Brain pericyte (primary cell): ENCODE measurements around the gene PDE4D.
"Not testable (repeated sequence)": the region's sequence is repeated elsewhere in the genome, so short reads cannot be mapped to it uniquely, and the experiment has no call there.

Source experiments
- DNase-seq: peaks from one replicate; pipeline ENCODE4 v3.0.0-alpha.2; 2012; ENCODE audit warnings: low read depth, low spot score

PDE4D gene

DNA sequence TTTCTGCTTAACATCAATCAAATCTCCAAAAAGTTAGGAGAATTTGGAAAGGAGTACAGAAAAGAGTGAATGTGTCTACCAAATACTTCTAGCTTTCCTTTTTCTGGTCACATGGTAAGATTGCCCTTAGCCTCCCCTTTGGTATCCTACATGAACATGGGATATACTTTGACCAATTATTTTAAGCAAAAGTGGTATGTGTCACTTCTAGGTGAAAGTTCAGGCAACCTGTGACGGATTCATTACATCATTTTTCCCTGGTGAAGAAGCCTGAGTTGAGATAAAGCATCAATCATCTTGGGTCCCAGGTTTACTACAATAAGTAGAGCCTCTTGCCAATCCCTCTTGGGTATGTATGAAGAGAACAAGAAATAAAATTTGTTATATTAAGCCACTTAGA, 419.2 kb downstream of the PDE4D start:
- DNase-seq: no peak

GRCh38 chr5:59473611-59474010, 419.9 kb downstream of the PDE4D start:
- DNase-seq: no peak

GRCh38 chr5:59471463-59471862, 422.1 kb downstream of the PDE4D start:
- DNase-seq: no peak

- DNase-seq: no peak
Observed at GRCh38 chr5:59467969-59468368, 425.6 kb downstream of the PDE4D start.

GRCh38 chr5:59466271-59466670, 427.3 kb downstream of the PDE4D start:
- DNase-seq: no peak

- no peak for DNase-seq
Observed at GRCh38 chr5:59464969-59465368, 428.6 kb downstream of the PDE4D start.

DNA sequence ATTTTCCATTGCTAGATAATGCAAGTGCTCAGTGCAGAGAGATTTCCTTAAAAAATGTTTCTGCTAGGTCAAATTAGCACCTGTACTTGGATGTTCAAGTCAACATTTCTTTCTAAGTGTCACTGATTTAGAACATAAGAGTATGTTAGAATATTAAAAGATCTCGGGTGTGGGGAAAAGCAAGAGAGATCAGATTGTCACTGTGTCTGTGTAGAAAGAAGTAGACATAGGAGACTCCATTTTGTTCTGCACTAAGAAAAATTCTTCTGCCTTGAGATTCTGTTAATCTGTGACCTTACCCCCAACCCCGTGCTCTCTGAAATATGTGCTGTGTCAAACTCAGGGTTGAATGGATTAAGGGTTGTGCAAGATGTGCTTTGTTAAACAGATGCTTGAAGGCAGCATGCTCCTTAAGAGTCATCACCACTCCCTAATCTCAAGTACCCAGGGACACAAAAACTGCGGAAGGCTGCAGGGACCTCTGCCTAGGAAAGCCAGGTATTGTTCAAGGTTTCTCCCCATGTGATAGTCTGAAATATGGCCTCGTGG, 429.8 kb downstream of the PDE4D start:
- DNase-seq: not testable (repeated sequence)

- DNase-seq: no peak
Observed at GRCh38 chr5:59462956-59463355, 430.6 kb downstream of the PDE4D start.

- DNase-seq: no peak
Observed at GRCh38 chr5:59460368-59461153, 433.0 kb downstream of the PDE4D start.

DNA sequence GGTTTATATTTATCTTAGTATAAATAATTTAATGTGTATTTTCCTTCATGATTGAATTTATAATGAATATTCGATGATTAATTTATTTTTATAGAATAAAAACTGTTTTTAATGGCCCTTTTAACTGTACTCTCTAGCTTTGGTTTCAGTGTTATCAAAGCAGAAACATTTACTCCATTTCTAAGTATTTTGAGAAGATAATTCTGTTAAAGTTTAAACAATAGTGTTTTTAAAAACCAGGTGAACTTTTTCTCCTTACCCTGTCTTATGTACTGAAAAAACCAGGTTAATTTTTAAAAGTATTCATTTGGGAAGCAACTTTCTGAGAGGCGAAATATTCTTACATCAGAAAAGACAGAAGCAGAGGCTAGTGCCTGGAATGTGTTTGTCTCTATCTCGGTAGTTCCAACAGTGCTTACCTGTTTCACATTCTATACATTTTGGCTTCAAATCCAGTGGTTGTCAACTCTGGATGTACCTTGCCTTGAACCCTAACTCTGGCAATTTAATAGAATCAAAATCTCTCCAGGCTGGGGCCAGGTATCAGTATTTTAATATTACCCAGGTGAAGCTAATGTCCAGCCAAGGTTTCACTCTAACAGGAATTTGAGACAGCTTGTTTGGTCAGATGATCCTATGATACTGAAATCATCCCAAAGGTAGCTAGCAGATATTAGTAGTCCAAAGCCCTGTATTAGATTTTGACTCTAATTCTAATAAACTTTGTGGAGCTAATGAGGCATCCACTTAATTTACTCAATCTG, 434.4 kb downstream of the PDE4D start:
- no peak for DNase-seq

DNA sequence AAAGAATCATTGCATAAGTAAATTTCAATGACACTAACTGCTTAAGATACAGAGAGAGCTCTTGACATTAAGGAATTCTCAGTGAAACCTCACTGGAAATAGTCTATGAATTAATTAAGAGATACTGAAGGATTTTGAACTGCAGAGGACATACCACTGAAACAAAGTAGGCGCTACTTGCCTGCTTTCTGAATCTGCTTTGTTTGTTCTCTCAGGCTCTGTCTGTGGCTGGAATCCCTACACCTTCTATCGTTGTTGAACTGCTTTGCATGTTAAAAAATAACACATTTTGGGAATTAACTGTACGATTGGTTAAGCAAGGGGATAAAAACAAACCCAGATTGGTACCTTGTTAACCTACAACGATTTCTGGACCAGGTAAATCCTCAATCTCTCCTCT, 435.2 kb downstream of the PDE4D start:
- no peak for DNase-seq

DNA sequence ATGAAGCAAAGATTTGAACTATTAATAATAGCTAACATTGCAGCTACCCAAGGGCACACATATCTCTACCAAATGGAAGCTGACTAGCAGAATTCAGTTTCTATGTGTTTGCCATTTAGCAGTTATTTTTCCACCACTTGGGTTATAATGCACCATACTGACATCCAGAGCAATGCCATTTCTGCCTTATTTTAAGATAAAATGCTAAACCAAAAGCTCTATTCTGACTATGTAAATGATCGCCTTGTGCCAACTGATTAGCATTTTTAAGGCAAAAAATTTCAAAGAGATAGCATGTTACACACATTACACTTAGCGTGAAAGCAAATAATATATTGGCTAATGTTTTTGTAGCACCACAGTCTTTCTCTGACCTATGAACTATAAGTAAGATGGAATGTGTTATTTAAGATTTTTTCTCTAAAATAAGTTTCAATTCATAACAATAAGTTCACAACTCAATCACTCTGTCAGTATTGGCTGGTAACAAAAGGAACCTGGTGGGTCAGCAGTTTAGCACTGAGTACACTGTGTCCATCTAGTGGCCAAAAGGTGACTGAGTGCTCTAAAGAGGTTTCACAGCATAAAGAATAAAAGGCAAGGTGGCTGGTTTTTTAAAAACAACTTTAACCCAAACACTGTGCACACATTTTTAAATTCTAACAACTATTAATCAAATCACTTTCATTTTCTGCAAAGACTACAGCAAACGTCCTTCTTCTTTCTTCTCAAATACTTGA, 443.5 kb downstream of the PDE4D start:
- no peak for DNase-seq

DNA sequence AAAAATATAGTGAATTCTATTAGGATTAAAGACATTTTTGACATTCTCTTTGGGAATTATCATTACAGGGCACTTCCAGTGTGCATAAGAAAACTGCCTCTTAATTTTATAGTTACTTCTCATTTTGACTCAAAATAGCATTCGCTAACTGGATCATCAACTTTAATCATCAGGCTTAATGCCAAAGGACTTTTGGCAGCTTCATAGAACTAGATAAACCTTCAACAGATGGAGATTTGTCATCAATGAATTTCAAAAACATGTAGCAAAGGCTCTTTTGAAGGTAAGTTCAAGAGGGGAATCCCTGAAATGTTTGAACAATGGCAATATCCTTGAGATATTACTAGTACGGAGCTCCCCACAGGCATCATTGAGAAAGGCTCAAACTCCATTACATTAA, 447.2 kb downstream of the PDE4D start:
- no peak for DNase-seq

- DNase-seq: no peak
Observed at GRCh38 chr5:59445741-59446140, 447.8 kb downstream of the PDE4D start.

- no peak for DNase-seq
Observed at GRCh38 chr5:59439303-59439702, 454.2 kb downstream of the PDE4D start.

DNA sequence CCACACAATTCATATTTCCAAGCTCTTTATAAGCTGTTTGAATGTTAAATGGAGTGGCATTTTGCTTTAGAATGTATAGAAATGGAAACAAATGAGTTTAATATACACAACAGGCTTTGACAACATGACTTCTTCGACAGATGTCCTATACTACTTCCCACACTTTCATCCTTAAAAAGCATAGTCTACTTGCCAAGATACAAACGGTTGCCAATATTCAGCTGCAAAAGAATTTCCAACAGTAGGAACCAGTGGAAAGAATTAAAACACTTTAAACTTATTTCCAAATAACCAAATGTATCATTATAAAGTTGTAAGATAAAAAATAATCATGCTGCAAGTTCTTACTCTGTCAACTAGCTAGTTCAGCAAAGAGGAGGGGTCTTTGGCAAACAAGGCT, 456.4 kb downstream of the PDE4D start:
- no peak for DNase-seq

- DNase-seq: no peak
Observed at GRCh38 chr5:59436364-59437148, 457.0 kb downstream of the PDE4D start.

DNA sequence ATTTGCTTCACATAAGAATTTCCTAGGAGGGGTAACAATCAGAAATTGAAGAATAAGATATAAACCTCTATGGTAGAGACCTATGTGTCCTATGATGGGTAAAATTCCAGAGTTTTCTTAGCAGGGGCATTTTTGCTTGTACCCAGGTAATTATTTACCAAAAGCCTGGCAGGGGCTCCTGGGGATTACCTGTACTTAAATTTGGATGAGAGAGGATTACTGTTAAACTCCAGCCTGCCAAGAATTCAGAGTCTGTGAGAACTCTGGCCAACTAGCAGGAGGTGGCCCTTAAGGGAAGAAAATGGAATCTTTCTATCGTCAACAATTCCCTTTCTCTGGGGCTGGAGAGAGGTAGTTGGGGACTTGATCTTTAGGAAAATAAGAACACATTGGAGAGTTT, 460.4 kb downstream of the PDE4D start:
- no peak for DNase-seq

- no peak for DNase-seq
Observed at GRCh38 chr5:59430066-59430685, 463.4 kb downstream of the PDE4D start.

- DNase-seq: no peak
Observed at GRCh38 chr5:59428391-59428790, 465.1 kb downstream of the PDE4D start.

- DNase-seq: no peak
Observed at GRCh38 chr5:59424515-59424914, 469.0 kb downstream of the PDE4D start.
